Adrenal gland (tissue), 12 donors: Measurements from ENCODE around the gene CCDC71L. TPM values are rescaled to one million over a fixed set of nuclear protein-coding genes. Genes with fewer than 3 reads are reported as not detected.

Experiments used
- DNase-seq, 7 donors: peaks; one replicate each; pipeline ENCODE4 v3.0.0-alpha.2; 2019 to 2020
- H3K27ac ChIP-seq, 5 donors: fragments of 200-600 bp; sonication (generic) in 4 of 5; 1 replicate in 3 of 5; 2 replicates in 2 of 5; pipeline versions ENCODE4 v1.5.1 to v1.8.0; 2016 to 2020; ENCODE audit warnings: mild to moderate bottlenecking in 1 of 5
- H3K27me3 ChIP-seq: fragments of 200-600 bp; 2 replicates; pipeline ENCODE4 v1.8.0; 2021
- H3K36me3 ChIP-seq, 2 donors: fragments of 200-600 bp; replicated peaks in 1 of 2; 1 replicate in 1 of 2; 2 replicates in 1 of 2; pipeline versions ENCODE4 v1.5.1 to v1.8.0; 2018 to 2022
- H3K4me1 ChIP-seq, 2 donors: fragments of 200-600 bp; replicated peaks in 1 of 2; 1 replicate in 1 of 2; 2 replicates in 1 of 2; pipeline versions ENCODE4 v1.5.1 to v1.8.0; 2018 to 2021
- H3K4me3 ChIP-seq, 4 donors: fragments of 200-600 bp; sonication (generic) in 3 of 4; one replicate each; pipeline ENCODE4 v1.5.1; 2016 to 2018
- H3K9me3 ChIP-seq, 3 donors: fragments of 200-600 bp; sonication (generic) in 1 of 3; replicated peaks in 1 of 3; 1 replicate in 2 of 3; 2 replicates in 1 of 3; pipeline versions ENCODE4 v1.5.1 to v1.8.0; 2016 to 2021
- POLR2A ChIP-seq, 2 donors: fragments of 450-650 bp; IDR thresholded peaks; one replicate each; pipeline ENCODE4 v1.6.1; 2017; ENCODE audit warnings: antibody characterized with exemption in 2 of 2, mild to moderate bottlenecking in 2 of 2, moderate library complexity in 1 of 2
- WGBS, 4 donors: extraction: QIAGEN DNeasy Blood & Tissue Kit in 2 of 4; methylation state at CpG; one replicate each; pipeline versions ENCODE4 v1.1.5 to v1.1.7; 2013 to 2017; 5-methylcytosine and 5-hydroxymethylcytosine counted together
- intact Hi-C, 2 donors: fragments of 100-400 bp; cut with DNase I; formaldehyde crosslinking; loops; one replicate each; pipeline versions ENCODE4 v1.14.1 to v1.15.0; 2022 to 2023
- polyA plus RNA-seq, 3 donors: library from polyadenylated mRNA; stranded (reverse); fragments of 200-250 nt in 2 of 3; fragments of 350-450 nt in 1 of 3; fragmentation: Illumina TruSeq in 1 of 3; extraction: RNeasy Lipid Tissue Mini Kit (QIAGEN cat#74804) in 1 of 3; gene quantifications; one replicate each; pipeline ENCODE4 v1.2.3, GENCODE V29; 2013 to 2014
- total RNA-seq, 9 donors: library from RNA; depleted of rRNA in 4 of 9; stranded (reverse); fragments of >200 nt in 4 of 9; fragments of 120-200 nt in 1 of 9; fragmentation: NEBNext Ultra II Directional in 1 of 9; extraction: Animal tissue kit (Norgen Biotek cat#: 25700) in 1 of 9; gene quantifications; one replicate each; pipeline versions ENCODE4 v1.1.0 to v1.2.4, GENCODE V29; 2013 to 2023
- TF ChIP-seq, protein P1 (sequence below), 6 experiments: fragments of 450-650 bp in 4 of 6; fragments of 200-600 bp in 2 of 6; sonication (generic) in 1 of 6; IDR thresholded peaks; 1 replicate in 5 of 6; 2 replicates in 1 of 6; pipeline versions ENCODE4 v1.5.1 to v1.8.0; 2016 to 2021; ENCODE audit warnings: antibody characterized with exemption in 6 of 6, mild to moderate bottlenecking in 2 of 6, moderate library complexity in 1 of 6
- donor health status: healthy with polysubstance abuse.
- donor health status: Bipolar disorder and iron deficiency.
- donor health status: DM: yes; HTN: yes; CAD: no.
- donor health status: DM: no; HTN: no; CAD: no.
- donor health status: DM: no; HTN: no; CAD: no.
- donor health status: DM: yes; HTN: yes; CAD: no.

CCDC71L gene
- total and polyA plus RNA-seq, 12 donors: 5.4 to 47.9 (median 19.9) TPM

GRCh38 chr7:106643216-106644000, 17.6 kb downstream of the CCDC71L start:
- H3K36me3 ChIP-seq: no peaks in the 10 kb centered on the region
- TF ChIP-seq, protein P1, sequence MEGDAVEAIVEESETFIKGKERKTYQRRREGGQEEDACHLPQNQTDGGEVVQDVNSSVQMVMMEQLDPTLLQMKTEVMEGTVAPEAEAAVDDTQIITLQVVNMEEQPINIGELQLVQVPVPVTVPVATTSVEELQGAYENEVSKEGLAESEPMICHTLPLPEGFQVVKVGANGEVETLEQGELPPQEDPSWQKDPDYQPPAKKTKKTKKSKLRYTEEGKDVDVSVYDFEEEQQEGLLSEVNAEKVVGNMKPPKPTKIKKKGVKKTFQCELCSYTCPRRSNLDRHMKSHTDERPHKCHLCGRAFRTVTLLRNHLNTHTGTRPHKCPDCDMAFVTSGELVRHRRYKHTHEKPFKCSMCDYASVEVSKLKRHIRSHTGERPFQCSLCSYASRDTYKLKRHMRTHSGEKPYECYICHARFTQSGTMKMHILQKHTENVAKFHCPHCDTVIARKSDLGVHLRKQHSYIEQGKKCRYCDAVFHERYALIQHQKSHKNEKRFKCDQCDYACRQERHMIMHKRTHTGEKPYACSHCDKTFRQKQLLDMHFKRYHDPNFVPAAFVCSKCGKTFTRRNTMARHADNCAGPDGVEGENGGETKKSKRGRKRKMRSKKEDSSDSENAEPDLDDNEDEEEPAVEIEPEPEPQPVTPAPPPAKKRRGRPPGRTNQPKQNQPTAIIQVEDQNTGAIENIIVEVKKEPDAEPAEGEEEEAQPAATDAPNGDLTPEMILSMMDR (IDR thresholded peaks at IDR 0.05): no peak
- TF ChIP-seq POLR2A (IDR thresholded peaks at IDR 0.05): no peak
- no peaks in the 10 kb centered on the region for H3K9me3 ChIP-seq
- H3K27me3 ChIP-seq: no peaks in the 10 kb centered on the region
- no peak for DNase-seq
- H3K4me3 ChIP-seq: no peak overlapping the region
- H3K4me1 ChIP-seq: peaks cover 0 to 5% of the 10 kb centered on the region in 2 donors
- H3K27ac ChIP-seq: no peak overlapping the region
- intact Hi-C loops: no loop called here
- 72 to 85% (median 79%) methylated on average over 2 of the region's 2 CpGs for WGBS, 4 donors

GRCh38 chr7:106641416-106641815, 19.5 kb downstream of the CCDC71L start:
- Histone ChIP-seq H3K4me3 (no peak overlapping the region), H3K27me3 (no peaks in the 10 kb centered on the region), H3K9me3 (no peaks in the 10 kb centered on the region), H3K36me3 (no peaks in the 10 kb centered on the region), H3K4me1 (peaks cover 0 to 5% of the 10 kb centered on the region in 2 donors), H3K27ac (no peak overlapping the region)
- DNase-seq: no peak
- 89 to 93% (median 93%) methylated on average over 3 of the region's 3 CpGs for WGBS, 4 donors
- no peak for TF ChIP-seq POLR2A (IDR thresholded peaks at IDR 0.05)
- TF ChIP-seq, protein P1 (IDR thresholded peaks at IDR 0.05): no peak
- intact Hi-C loops: no loop called here

DNA sequence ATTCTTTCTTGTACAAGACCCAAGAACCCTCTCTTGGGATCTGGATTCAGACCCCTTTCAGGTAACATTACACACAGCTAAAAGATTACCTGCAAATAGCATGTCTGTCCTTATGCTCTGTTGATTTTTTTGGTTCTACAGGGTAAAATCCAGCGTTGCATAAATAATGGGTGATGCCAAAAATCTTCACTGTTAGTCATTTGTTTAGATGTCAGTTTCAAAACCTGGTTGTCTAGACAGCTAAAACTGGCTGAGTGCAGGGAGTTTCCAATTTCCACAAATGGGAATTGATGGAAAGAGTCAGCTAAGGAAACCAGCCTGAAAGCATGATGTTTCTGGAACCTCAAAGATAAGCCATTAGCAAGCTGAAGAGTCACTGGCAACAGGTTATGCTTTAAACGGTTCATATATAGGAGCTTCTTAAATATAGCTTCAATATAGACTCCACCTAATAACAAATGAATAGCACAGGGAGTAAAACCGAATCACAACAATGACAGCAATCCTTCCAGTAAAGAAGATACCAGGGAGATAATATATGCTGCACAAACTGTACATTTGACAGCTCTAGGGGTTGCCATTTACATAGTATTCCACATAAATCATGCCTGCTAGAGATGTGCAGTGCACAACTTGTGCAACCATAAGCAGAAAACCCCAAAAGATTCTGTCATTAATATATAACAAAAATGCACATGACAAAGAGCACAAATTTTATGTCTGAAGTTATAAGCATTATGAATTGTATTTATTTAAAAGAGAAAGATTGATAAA, 20.4 kb downstream of the CCDC71L start:
- Histone ChIP-seq H3K36me3 (no peaks in the 10 kb centered on the region), H3K27me3 (no peaks in the 10 kb centered on the region), H3K9me3 (no peaks in the 10 kb centered on the region), H3K27ac (no peak overlapping the region), H3K4me1 (peaks cover 0 to 5% of the 10 kb centered on the region in 2 donors), H3K4me3 (no peak overlapping the region)
- no peak for TF ChIP-seq POLR2A (IDR thresholded peaks at IDR 0.05)
- TF ChIP-seq, protein P1 (IDR thresholded peaks at IDR 0.05): no peak
- DNase-seq: no peak
- WGBS, 4 donors: 49 to 70% (median 61%) methylated on average over 3 of the region's 3 CpGs
- intact Hi-C loops: no loop called here

- H3K4me3 ChIP-seq: no peak overlapping the region
- no peaks in the 10 kb centered on the region for H3K27me3 ChIP-seq
- intact Hi-C loops: no loop called here
- no peak for DNase-seq
- H3K27ac ChIP-seq: no peak overlapping the region
- H3K4me1 ChIP-seq: peaks cover 0 to 5% of the 10 kb centered on the region in 2 donors
- 61 to 77% (median 70%) methylated on average over 7 of the region's 7 CpGs for WGBS, 4 donors
- no peaks in the 10 kb centered on the region for H3K9me3 ChIP-seq
- H3K36me3 ChIP-seq: no peaks in the 10 kb centered on the region
- TF ChIP-seq, protein P1 (IDR thresholded peaks at IDR 0.05): no peak
- TF ChIP-seq POLR2A (IDR thresholded peaks at IDR 0.05): no peak
These were observed 21.3 kb downstream of the CCDC71L start for GRCh38 chr7:106639476-106640334.
